HUDEP-2 (cell line): ENCODE results near the gene TRPM4.
"Not testable (repeated sequence)": the region's sequence is repeated elsewhere in the genome, so short reads cannot be mapped to it uniquely, and the experiment has no call there.

Experiments
- DNase-seq, 76 experiments: peaks; one replicate each; lab custom pipeline; 2025; ENCODE audit not compliant: unreplicated experiment in 76 of 76; lab: John Stamatoyannopoulos, UW

The TRPM4 gene

GRCh38 chr19:49150106-49150943 lies 7.3 kb upstream of the TRPM4 start:
- DNase-seq: peak in 72 of 76 experiments; percentile 42 to 99 (median 86)

GRCh38 chr19:49150944-49151243 lies 6.7 kb upstream of the TRPM4 start:
- peak in 2 of 76 experiments; percentile 16 to 60 for DNase-seq

- peak in 72 of 76 experiments; percentile 59 to 96 (median 86) for DNase-seq
Measured at GRCh38 chr19:49151267-49152118, 6.1 kb upstream of the TRPM4 start.

GRCh38 chr19:49152119-49152550 lies 5.5 kb upstream of the TRPM4 start:
- DNase-seq: no peak

- no peak for DNase-seq
Measured at GRCh38 chr19:49153167-49153809, 4.3 kb upstream of the TRPM4 start.

GRCh38 chr19:49154279-49154678 lies 3.3 kb upstream of the TRPM4 start:
- DNase-seq: no peak

GRCh38 chr19:49155005-49155819 lies 2.4 kb upstream of the TRPM4 start, which contains the start of gene HRC:
HRC (minus strand) TSS chr19:49155396; CDS start chr19:49155237, 159 bp downstream.
- DNase-seq: no peak

GRCh38 chr19:49155820-49156346 lies 1.7 kb upstream of the TRPM4 start:
- no peak for DNase-seq

GRCh38 chr19:49160450-49161189 lies 3.0 kb downstream of the TRPM4 start:
- no peak for DNase-seq

- DNase-seq: peak in 3 of 76 experiments; percentile 15 to 17 (median 17)
Measured at GRCh38 chr19:49161987-49162386, 4.4 kb downstream of the TRPM4 start.

- no peak for DNase-seq
Measured at GRCh38 chr19:49165111-49165750, 7.6 kb downstream of the TRPM4 start.

GRCh38 chr19:49165865-49166301 lies 8.3 kb downstream of the TRPM4 start:
- DNase-seq: no peak

GRCh38 chr19:49167857-49168409 lies 10.3 kb downstream of the TRPM4 start:
- DNase-seq: no peak

GRCh38 chr19:49168421-49168820 lies 10.8 kb downstream of the TRPM4 start:
- DNase-seq: no peak

- DNase-seq: no peak
Measured at GRCh38 chr19:49173198-49173597, 15.6 kb downstream of the TRPM4 start.

- DNase-seq: no peak
Measured at GRCh38 chr19:49180659-49181058, 23.1 kb downstream of the TRPM4 start.

GRCh38 chr19:49182010-49182847 lies 24.6 kb downstream of the TRPM4 start:
- not testable (repeated sequence) for DNase-seq
